ENCODE results near the gene CLDN19. TPM values are rescaled to one million over a fixed set of nuclear protein-coding genes. Genes with fewer than 3 reads are reported as not detected.

Gene CLDN19, protein sequence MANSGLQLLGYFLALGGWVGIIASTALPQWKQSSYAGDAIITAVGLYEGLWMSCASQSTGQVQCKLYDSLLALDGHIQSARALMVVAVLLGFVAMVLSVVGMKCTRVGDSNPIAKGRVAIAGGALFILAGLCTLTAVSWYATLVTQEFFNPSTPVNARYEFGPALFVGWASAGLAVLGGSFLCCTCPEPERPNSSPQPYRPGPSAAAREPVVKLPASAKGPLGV
- total RNA-seq (2014; rRNA removed; shearing (Covaris generic)): not detected in 2 replicates
- polyA plus RNA-seq (2014; cell fraction: nucleus; rRNA removed): not detected in 2 replicates

DNA sequence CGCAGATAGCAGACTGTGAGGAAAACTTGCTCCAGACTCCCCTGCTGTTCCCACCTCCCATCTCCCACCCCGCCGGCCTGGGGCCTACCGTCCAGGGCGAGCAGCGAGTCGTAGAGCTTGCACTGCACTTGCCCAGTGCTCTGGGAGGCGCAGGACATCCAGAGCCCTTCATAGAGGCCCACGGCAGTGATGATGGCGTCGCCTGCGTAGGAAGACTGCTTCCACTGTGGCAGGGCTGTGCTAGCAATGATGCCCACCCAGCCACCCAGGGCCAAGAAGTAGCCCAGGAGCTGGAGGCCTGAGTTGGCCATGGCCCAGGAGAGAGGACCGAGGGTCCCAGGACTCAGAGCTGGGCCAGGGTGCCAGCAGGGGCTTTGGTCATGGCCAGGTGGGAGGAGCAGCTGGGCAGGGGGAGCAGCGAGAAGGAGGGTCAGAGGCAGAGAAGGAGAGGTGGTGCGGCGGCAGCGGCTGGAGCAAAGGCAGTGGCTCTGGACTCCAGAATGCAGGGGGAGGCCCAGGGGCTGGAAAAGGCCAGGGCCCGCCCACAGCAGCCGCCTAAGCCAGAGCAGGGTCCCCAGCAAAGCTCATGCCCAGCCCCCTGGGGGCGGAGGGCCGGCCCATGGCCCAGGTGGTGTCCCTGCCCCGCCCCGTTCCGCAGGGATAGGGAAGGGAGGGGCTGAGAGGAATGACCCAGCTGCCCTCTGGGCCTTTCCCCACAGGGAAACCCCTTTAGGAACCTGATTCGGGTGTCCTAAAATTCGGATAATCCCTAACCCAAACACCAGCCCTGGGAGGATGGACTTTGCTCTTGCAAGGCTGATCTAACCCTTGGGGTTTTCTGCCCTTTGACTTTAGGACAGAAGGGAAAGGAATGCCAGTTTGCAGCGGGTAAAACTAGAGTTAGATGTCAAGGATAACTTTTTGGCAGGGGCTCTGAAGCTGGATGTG lies at the start of gene CLDN19:
CLDN19 (minus strand) TSS at position 484 of the 948 bp plus-strand sequence; CDS start at position 311, 173 bp downstream.
- no peak for DNase-seq (ENCODE audit: extremely low read depth, low read depth)

DNA sequence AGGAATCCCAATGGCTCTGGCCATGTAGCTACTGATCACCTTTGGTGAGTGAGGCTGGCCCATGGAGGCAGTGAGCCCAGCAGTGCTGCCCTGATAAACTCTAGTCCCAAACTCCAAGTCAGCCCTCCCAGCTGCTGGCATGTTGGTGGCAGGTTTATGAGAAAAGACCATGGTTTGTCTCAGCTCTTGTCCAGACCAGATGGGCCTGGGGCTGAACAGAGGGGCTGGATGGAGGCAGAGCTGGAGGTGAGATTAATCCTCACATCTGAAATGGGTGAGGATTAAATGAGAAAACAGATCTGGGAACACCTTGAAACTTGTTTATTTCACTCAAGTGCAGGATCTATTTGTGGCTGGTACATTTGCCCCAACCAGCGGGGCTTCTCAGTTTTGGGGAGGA lies 48.0 kb upstream of the CLDN19 start:
- no peak for DNase-seq (ENCODE audit: extremely low read depth, low read depth)

DNA sequence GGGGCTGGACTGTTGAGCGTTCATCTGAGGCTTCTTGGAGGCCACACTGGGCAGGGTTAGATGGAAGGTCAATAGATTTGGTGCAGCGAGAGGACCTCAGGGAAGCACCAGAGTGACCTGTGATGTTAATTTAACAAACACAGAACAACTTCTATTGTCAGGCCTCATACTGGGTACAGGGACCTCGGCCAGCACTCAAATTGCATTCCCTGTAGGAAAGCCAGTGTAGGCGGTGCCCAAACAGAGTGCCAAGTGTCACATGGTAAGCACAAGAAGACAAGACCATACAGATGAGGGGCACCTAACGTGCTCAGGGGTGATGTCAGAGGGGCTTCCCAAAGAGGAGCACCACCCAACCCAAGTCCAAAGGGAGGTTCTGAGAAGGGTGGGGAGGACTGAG lies 46.1 kb upstream of the CLDN19 start:
- no peak for DNase-seq (ENCODE audit: extremely low read depth, low read depth)

DNA sequence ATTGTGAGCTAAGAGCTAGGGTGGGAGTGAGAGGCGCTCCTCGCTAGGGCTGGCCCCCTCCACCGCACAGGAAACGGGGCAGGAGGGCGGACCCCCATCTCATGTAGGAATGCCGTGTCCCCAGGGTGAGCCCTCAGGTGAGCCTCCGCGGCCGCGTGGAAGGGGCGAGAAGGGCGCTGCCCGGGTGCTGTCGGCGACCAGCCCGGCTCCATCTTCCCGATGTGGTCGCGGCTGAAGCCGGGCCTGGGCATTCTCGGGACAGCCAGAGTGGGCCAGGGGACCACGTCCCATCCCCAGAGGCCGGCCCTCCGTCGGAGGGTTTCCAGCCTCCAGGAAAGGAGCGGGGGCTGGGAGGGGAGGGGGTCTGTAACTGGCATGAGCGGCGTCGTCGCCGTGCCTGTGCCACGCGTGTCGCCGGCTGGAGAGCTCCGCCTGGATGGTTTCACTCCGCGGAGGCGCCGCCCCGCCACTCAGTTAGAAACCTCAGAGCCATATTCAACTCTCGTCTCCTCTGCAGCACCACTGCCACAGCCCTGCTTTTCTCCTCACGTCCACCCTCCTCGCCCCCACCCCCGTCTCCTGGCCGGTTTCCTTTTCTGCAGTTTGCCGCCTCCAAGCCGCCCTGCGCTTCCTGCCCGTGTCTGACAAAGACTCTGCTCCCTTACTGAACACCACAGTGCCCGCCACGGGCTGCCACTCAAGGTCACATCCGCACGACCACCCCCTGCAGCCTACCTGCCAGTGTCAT lies 45.1 kb upstream of the CLDN19 start, which contains the start of gene TMEM269:
TMEM269 (plus strand) TSS at position 46 of the 748 bp plus-strand sequence. CDS start 4,903 bp downstream, outside the sequence.
- DNase-seq (ENCODE audit: extremely low read depth, low read depth): no peak

DNA sequence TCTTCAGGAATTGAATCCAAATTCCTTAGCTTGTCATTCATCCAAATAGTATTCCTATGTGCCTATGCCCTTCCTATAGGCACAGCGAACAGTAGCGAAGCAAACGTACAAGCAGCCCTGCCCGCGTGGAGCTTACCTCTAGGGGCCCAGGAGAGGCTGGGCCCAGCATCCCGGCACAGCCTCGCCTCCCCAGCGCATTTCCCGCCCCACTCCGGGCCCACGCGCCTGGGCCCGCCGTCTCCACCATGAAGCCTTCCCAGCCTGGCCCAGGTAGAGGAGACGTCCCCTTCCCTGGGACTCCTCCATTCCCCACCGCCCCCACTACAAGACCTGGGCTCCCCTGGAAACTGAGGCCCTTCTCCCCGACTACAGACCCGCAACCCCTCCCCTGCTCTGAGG lies 44.5 kb upstream of the CLDN19 start:
- DNase-seq (ENCODE audit: extremely low read depth, low read depth): no peak

DNA sequence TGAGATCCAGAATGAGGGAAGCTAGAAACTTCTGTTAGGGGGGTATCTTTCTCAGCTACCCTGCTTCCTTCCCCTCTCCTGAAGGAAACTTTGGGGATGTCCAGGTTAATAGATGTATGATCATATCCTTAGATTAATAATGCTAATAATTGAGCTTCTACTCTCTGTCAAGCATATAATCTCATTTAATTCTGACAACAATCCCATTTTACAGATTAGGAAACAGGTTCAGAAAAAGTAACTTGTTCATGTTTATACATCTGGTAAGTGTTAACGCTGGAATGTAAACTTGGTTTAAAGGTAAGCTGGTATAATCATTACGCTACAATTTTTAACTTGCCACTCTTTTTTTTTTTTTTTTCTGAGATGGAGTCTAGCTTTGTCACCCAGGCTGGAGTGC lies 43.1 kb upstream of the CLDN19 start:
- no peak for DNase-seq (ENCODE audit: extremely low read depth, low read depth)

DNA sequence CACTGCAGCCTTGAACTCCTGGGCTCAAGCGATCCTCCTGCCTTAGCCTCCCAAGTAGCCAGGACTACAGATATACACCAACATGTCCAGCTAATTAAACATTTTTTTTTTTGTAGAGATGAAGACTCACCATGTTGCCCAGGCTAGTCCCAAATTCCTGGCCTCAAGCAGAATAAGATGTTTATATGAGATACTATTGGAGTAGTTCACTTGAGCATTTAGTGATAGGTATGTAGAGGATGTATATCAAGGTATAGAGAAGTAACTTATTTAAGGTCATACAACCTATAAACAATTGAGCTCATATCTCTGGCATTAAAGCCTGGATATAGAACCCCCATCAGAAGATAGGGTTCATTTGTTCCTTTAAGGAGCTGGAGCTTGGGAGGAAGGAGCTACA lies 40.1 kb upstream of the CLDN19 start:
- DNase-seq (ENCODE audit: extremely low read depth, low read depth): no peak

DNA sequence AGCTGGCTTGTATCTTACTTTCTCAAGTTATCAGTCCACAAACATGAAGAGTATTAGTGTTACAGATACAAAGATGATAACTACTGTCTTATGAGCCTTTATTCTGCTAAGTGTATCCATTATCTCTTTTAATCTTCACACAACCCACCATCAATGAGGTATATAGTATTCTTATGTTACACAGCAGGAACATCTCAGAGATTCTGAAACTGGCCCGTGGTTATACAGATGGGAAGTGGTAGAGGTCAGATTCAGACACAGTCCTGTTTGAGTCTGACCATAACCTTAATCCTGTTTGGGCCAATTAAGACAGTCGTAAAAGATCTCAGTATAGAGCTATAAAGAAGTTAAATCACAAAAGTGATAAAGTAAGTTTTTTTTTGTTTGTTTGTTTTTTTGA lies 39.7 kb upstream of the CLDN19 start:
- no peak for DNase-seq (ENCODE audit: extremely low read depth, low read depth)

DNA sequence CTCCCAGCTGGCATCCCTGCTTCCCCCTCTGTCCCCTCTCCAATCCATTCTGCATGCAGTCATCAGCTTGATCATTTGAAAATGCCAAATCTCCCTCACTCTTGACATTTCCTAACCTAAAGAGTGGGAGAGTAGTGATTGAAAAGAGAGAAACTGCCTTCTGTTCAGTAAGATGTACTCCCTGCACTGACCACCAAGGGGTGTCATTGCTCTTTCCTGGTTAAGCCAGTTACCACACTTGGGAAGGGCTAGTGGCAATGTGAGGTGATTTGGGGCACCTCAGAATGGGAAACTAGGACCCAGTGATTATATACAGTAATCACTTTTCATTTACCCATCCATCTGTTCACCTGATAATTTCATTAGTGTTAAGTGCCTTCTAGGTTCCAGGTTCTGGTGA lies 37.8 kb upstream of the CLDN19 start:
- peak; percentile 55 for DNase-seq (ENCODE audit: extremely low read depth, low read depth)

DNA sequence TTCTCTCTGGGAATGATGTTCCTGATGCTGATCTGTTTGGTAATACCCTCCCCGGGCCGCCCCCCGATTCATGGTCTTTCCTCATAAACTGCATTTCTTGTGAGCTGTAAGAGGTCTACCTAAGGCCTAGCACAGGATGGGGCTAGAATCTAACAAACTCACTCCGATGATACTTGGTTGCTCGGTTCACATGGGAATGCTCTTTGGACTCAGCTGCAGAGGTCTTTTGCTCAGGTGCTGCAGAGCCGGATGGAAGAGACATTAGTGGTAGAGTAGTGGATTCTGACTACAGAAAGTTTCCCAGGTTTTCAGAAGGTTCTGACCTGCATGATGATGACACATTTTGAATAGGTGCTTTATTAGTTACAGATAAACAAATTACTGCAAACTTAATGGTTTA lies 36.5 kb upstream of the CLDN19 start:
- no peak for DNase-seq (ENCODE audit: extremely low read depth, low read depth)

DNA sequence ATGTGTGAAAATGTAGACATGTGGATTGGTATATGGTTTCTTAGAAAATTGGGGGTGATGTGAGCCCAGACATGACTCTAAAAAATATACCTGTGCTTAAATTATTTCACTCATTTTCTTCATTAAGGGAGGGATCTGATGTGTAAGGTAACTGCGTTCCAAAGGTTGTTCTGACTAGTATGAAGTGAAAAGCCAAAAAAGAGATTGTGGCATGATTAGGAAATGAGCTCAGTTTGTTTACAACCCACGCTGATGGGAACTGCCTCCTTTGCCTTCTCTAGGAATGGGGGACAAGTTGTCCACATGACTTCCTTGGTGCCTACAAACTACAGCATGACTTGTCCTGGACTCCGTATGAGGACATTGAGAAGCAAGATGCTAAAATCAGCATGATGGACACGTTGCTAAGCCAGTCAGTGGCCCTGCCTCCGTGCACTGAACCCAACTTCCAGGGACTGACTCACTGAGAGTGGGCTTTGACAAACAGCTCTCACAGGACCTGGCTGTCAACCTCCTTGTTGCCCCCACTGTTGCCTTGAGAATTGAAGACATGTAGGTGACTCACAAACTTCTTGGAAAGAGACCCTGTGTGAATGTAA lies 35.0 kb upstream of the CLDN19 start:
- no peak for DNase-seq (ENCODE audit: extremely low read depth, low read depth)

DNA sequence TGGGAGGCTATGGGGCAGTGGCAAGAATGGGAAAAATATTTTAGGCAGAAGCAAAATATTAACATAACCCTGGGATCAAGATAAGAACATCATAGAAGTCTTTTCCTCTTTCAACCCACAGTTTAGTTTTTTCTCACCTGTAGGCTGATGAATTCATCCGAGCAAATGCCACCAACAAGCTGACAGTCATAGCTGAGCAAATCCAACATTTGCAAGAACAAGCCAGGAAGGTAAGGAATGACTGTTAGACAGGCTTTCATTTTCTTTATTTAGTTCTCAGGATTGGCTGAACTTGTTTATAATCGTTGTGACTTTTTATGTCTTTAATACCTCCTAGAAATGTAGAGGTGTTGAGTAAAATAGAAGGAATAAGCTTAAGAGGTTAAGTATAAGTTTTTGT lies 33.4 kb upstream of the CLDN19 start:
- no peak for DNase-seq (ENCODE audit: extremely low read depth, low read depth)

DNA sequence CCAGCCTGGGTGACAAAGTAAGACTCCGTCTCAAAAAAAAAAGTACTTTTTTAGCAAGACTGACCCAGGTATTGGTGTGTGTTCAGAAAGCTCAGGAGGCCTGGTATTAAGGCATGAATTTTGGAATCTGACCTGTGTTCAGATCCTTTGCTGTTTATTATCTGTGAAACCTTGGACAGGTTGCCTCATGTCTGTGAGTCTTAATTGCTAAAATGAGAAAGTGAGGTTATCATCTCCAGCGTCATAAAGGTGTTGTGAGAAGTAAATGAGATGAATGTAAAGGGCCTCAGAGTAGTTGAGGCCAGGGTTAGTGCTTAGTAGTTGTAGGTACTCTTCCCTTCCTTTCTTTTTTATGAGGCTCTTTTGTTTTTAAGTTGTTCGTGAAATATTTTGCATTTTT lies 29.8 kb upstream of the CLDN19 start:
- no peak for DNase-seq (ENCODE audit: extremely low read depth, low read depth)

DNA sequence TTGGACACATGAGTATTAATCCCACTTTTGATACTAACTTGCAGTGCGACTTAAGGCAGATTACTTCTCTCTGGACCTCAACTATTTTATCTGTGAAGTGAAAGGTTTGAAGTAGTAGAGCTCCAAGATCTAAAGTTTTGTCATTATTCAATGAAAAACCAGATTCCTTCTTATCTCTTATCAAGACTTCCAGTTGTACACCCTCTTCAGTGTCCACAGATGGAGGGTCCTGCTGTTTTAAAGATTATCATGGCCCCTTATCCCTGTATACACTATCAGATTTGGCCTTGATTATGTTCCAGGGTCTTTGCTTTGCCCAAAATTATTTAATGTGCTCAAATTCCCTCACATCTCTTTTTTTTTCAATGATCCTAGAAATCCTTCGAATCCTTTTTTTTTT lies 28.1 kb upstream of the CLDN19 start:
- DNase-seq (ENCODE audit: extremely low read depth, low read depth): no peak

DNA sequence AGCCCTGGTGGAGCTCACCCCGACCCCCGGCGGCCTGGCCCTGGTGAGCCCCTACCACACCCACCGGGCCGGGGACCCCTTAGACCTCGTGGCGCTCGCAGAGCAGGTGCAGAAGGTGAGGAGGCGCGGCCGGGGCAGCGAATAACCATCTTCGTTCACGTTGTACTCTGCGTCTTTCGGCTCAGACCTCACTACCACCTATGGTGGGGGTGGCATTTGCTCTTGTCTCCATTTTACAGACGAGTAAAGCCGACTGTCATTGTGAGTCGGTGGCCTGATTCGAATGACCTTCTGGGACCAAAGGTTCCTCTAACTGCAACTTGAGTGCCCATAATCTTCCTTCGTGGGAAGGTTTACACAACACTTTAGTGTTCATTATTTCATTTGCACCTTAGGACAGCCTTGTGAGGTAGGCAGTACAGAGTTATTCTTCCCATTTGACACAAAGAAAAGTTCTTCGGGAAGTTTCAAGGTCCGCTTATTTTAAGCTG lies 27.5 kb upstream of the CLDN19 start:
- no peak for DNase-seq (ENCODE audit: extremely low read depth, low read depth)

DNA sequence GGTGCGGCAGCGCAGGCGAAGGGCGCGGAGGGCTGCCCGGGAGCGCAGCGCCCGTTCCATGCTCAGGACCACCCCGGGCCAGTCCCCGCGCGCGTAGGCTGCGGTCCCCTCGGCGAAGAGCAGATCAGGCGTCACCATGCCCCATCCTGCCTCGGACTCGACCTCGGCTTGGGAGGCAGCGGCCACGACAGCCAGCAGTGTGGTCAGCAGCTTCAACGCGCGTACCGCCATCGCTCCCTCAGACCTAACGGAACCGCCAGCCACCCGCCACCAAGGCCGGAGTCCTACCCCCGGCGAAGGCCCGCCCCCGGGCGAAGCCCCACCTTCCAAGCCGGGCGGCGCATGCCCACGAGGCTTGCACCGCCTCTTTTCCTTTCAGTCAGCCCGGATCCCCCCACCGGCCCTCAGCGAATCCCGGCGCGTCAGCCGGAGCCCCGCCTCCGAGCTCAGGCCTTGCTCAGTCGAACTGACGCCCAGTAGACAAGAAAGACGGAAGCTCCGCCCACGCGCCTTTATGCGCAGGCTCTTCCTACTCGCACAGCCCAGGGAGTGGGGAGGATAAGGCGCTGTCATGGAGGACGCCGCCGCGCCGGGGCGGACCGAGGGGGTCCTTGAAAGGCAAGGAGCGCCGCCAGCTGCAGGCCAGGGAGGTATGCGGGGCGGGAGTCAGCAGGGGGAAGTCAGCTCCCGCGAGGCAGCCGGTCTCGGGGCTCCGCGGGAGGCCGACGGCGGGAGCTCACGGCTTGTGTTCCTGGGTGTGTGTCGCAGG lies 26.9 kb upstream of the CLDN19 start, which contains the start of the genes C1orf50 and P3H1:
C1orf50 (plus strand) TSS at position 509 of the 769 bp plus-strand sequence; CDS start at position 572, 63 bp downstream.
P3H1 (minus strand) TSS at position 288 of the 769 bp plus-strand sequence; CDS start at position 231, 57 bp downstream.
- peak; percentile 96 for DNase-seq (ENCODE audit: extremely low read depth, low read depth)

DNA sequence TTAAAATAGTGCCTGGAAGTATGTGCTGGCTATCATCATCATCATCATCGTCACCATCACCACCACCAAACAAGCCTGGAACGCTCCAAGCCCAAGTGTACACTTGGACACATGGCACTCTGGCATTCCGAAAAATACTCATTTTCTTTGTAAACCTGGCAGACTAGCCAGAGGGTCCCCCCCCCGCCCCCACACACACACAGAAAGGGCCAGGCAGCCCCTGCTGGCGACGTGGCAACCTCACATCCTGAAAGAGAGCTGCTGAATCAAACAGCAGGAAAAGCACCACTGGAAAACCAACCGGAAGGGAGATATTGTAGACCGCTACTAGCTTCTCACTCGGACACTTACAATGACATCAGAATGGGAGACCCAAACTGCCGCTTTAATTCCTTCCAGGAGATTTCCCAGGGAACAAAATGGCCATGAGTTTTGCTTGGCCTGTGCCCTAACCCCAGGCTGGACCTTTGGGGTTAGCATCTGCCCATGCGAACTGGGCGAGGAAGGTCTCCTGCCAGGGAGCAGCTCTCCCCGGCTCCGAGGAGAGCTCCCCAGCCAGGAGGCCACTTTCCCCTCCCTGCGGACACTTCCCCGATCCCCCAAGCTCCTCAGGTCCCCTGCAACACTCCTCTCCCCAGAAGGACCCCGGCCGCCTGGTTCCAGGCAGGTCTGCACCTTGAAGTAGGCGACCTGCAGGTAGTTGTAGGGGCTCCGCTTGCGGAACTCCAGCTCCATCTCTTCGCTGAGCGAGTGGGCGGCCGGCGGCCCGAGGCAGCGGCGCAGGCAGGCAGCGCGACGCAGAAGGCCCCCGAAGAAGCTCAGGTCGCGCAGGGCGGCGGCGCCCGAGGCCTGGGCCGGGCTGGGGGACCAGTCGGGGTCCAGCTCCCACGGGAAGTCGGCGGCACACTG lies 26.1 kb upstream of the CLDN19 start:
- DNase-seq (ENCODE audit: extremely low read depth, low read depth): peak; percentile 29

DNA sequence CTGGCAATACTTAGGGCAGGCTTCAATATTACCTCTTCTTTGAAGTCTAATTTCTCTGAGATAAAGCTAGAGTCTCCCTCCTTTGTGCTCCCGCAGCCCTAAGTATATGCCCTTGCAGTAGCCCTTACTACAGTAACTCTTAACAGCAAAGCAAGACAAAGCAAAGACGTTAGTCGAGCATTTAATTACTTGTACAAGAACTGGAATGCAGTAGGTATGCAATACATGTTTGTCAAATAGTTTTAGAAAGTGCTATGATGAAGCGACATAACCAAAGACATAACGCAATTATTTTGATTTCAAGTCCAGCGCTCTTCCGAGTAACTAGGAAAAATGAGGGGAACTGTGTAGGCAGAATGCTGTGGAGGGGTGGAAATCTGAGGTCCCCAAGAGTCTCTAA lies 25.2 kb upstream of the CLDN19 start:
- no peak for DNase-seq (ENCODE audit: extremely low read depth, low read depth)

Data from NCI-H460 (cell line).